HCT116 (cell line): ENCODE measurements around the gene AHR. TPM values are rescaled to one million over a fixed set of nuclear protein-coding genes. Genes with fewer than 3 reads are reported as not detected.

Source experiments
- ATAC-seq: fragments of 200-7000 bp; cut with Tn5 transposase; 2 replicates; pipeline ENCODE4 v1.9.1; 2020; ENCODE audit warnings: mild to moderate bottlenecking, moderate library complexity
- BruUV-seq: library from RNA; stranded (reverse); fragments of 400-500 nt; replicated peaks from 2 replicates; lab custom pipeline; 2021; lab: Mats Ljungman, UMichigan
- CTCF ChIA-PET: fragments of 300-600 bp; sonication (Branson Sonifier 250); formaldehyde crosslinking; loops from one replicate; lab custom pipeline; 2021; ENCODE audit warnings: antibody characterized with exemption; lab: Charles Lee
- POLR2A ChIA-PET: fragments of 300-600, 350-600 bp; sonication (Branson Sonifier 250); formaldehyde crosslinking; loops from one replicate; lab custom pipeline; 2021; ENCODE audit warnings: antibody characterized with exemption; lab: Charles Lee
- RAD21 ChIA-PET, 2 experiments: fragments of 300-600 bp; sonication (Branson Sonifier 250); formaldehyde crosslinking; loops; one replicate each; lab custom pipeline; 2023; ENCODE audit warnings: low total read pairs in 2 of 2; ENCODE audit not compliant: uncharacterized antibody in 2 of 2, unreplicated experiment in 2 of 2, low non-redundant PET in 1 of 2; lab: Charles Lee
- DNase-seq: peaks from one replicate; pipeline ENCODE4 v3.0.0-alpha.2; 2010; ENCODE audit warnings: low read depth, low spot score
- H2AFZ ChIP-seq: fragments of 200-600 bp; shearing (Covaris generic), sonication (generic); 2 replicates; pipeline ENCODE4 v1.6.1; 2017; ENCODE audit warnings: low read depth, mixed run types, mixed read lengths, antibody characterized with exemption, low read length; ENCODE audit not compliant: poor library complexity, severe bottlenecking
- H3K27ac ChIP-seq: 2 replicates; pipeline ENCODE4 v1.5.1; 2012; ENCODE audit warnings: low read depth, low read length
- H3K27me3 ChIP-seq: fragments of 200-600 bp; sonication (generic); 2 replicates; pipeline ENCODE4 v1.6.1; 2016; ENCODE audit warnings: mixed run types, low read length, mixed read lengths; ENCODE audit not compliant: insufficient read depth
- H3K36me3 ChIP-seq, 2 experiments: fragments of 200-500 bp in 1 of 2; fragments of 200-600 bp in 1 of 2; sonication (Bioruptor generic) in 1 of 2; sonication (generic) in 1 of 2; 2 replicates each; pipeline versions ENCODE4 v1.5.1 to v1.6.1; 2014 to 2016; ENCODE audit warnings: low read length in 2 of 2, inconsistent platforms in 1 of 2, mixed read lengths in 1 of 2, mixed run types in 1 of 2; ENCODE audit not compliant: insufficient read depth in 2 of 2, control insufficient read depth in 1 of 2
- H3K4me1 ChIP-seq, 2 experiments: fragments of 200-600 bp in 1 of 2; sonication (generic) in 1 of 2; 2 replicates each; pipeline versions ENCODE4 v1.5.1 to v1.6.1; 2012 to 2017; ENCODE audit warnings: low read length in 2 of 2, inconsistent platforms in 1 of 2, mild to moderate bottlenecking in 1 of 2, mixed read lengths in 1 of 2, mixed run types in 1 of 2, moderate library complexity in 1 of 2; ENCODE audit not compliant: insufficient read depth in 2 of 2, control insufficient read depth in 1 of 2
- H3K4me2 ChIP-seq: fragments of 200-600 bp; sonication (generic); 2 replicates; pipeline ENCODE4 v1.6.1; 2017; ENCODE audit warnings: mixed run types, low read length, mixed read lengths
- H3K4me3 ChIP-seq, 2 experiments: fragments of 200-600 bp in 1 of 2; sonication (generic) in 1 of 2; replicated peaks in 1 of 2; 2 replicates each; pipeline ENCODE4 v1.5.1; 2011 to 2016; ENCODE audit warnings: low read length in 2 of 2, control low read depth in 1 of 2, low read depth in 1 of 2, mild to moderate bottlenecking in 1 of 2, mixed read lengths in 1 of 2, mixed run types in 1 of 2
- H3K79me2 ChIP-seq: fragments of 200-600 bp; sonication (generic); 2 replicates; pipeline ENCODE4 v1.6.1; 2017; ENCODE audit warnings: mild to moderate bottlenecking, mixed run types, low read length, moderate library complexity, mixed read lengths; ENCODE audit not compliant: insufficient read depth
- H3K9ac ChIP-seq: fragments of 200-600 bp; sonication (generic); 2 replicates; pipeline ENCODE4 v1.6.1; 2016; ENCODE audit warnings: low read length, mixed read lengths
- H3K9me2 ChIP-seq: fragments of 200-600 bp; sonication (generic), shearing (Covaris generic); 2 replicates; pipeline ENCODE4 v1.6.1; 2017; ENCODE audit warnings: mixed run types, mild to moderate bottlenecking, moderate library complexity; ENCODE audit not compliant: insufficient read depth
- H3K9me3 ChIP-seq, 2 experiments: fragments of 200-500 bp in 1 of 2; fragments of 200-600 bp in 1 of 2; sonication (Bioruptor generic) in 1 of 2; sonication (generic) in 1 of 2; 2 replicates each; pipeline ENCODE4 v1.6.1; 2014 to 2017; ENCODE audit warnings: low read length in 2 of 2, mixed read lengths in 2 of 2, inconsistent platforms in 1 of 2, low read depth in 1 of 2, mild to moderate bottlenecking in 1 of 2, mixed run types in 1 of 2, moderate library complexity in 1 of 2; ENCODE audit not compliant: control insufficient read depth in 1 of 2, insufficient read depth in 1 of 2
- H4K20me1 ChIP-seq: fragments of 200-600 bp; sonication (generic), shearing (Covaris generic); 2 replicates; pipeline ENCODE4 v1.6.1; 2017; ENCODE audit warnings: mixed run types, mild to moderate bottlenecking, moderate library complexity; ENCODE audit not compliant: insufficient read depth
- CEBPB ChIP-seq: IDR thresholded peaks from 2 replicates; pipeline ENCODE4 v1.6.1; 2012; ENCODE audit warnings: low read depth
- EGR1 ChIP-seq: IDR thresholded peaks from 2 replicates; pipeline ENCODE4 v1.6.1; 2012; ENCODE audit warnings: low read depth
- ELF1 ChIP-seq: IDR thresholded peaks from 2 replicates; pipeline ENCODE4 v1.6.1; 2012; ENCODE audit warnings: low read depth, borderline replicate concordance
- EZH2phosphoT487 ChIP-seq: fragments of 200-600 bp; IDR thresholded peaks from 2 replicates; pipeline ENCODE4 v1.6.1; 2018; ENCODE audit warnings: antibody characterized with exemption, borderline replicate concordance
- FOSL1 ChIP-seq: IDR thresholded peaks from 2 replicates; pipeline ENCODE4 v1.6.1; 2012; ENCODE audit warnings: low read depth
- POLR2A ChIP-seq: IDR thresholded peaks from 2 replicates; pipeline ENCODE4 v1.7.0; 2011; ENCODE audit warnings: borderline replicate concordance; ENCODE audit not compliant: insufficient read depth, insufficient read length; ENCODE audit errors: extremely low read depth
- POLR2AphosphoS5 ChIP-seq: IDR thresholded peaks from 2 replicates; pipeline ENCODE4 v1.6.1; 2011; ENCODE audit warnings: mild to moderate bottlenecking, low read depth, low read length, moderate library complexity
- SIN3A ChIP-seq: IDR thresholded peaks from 2 replicates; pipeline ENCODE4 v1.6.1; 2012; ENCODE audit warnings: low read depth
- SP1 ChIP-seq: IDR thresholded peaks from 2 replicates; pipeline ENCODE4 v1.6.1; 2012; ENCODE audit warnings: low read depth
- ZFX ChIP-seq: fragments of 450-650 bp; IDR thresholded peaks from 2 replicates; pipeline ENCODE4 v1.6.1; 2017
- ZNF274 ChIP-seq: fragments of 200-500 bp; sonication (Bioruptor generic); IDR thresholded peaks from 2 replicates; pipeline ENCODE4 v1.6.1; 2014; ENCODE audit warnings: mild to moderate bottlenecking, low read depth, low read length, inconsistent platforms
- intact Hi-C: fragments of 100-400 bp; cut with micrococcal nuclease; formaldehyde crosslinking; loops from 2 replicates; pipeline ENCODE4 v1.10.0; 2022
- total RNA-seq: library from RNA; stranded (reverse); gene quantifications from one replicate; pipeline ENCODE4 v1.2.1, GENCODE V29; 2021; ENCODE audit not compliant: unreplicated experiment
- TF ChIP-seq, protein P1 (sequence below): IDR thresholded peaks from 2 replicates; pipeline ENCODE4 v1.6.1; 2012

Gene AHR
- total RNA-seq, 1 experiment from 2014 or later = 29.7 TPM

DNA sequence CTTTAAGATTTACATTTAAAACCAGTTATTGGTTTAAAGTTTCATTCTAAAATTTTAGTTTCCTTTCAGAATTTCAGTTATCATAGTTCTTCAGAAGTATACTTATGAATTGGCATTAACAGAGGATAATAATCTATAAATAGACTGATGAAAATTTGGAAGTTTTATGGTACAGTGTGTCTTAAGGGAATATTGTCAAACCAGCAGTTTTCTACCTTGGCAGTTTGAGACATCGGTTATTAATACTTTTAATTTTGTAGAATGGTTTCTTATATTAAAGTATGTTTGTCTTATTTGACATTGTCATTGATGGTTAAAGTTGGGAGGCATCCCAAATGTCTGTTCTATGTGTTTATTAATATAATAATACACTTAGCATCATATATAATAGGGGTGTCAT lies 2.0 kb downstream of the AHR start:
- no peak for DNase-seq
- BruUV-seq = no TSS peak
- CTCF ChIA-PET = no interaction called here
- Histone ChIP-seq H3K4me3 (peak overlapping the region; percentile 67), H4K20me1 (no peaks in the 10 kb centered on the region), H3K27me3 (no peaks in the 10 kb centered on the region), H3K36me3 (no peaks in the 10 kb centered on the region), H3K27ac (no peak overlapping the region), H3K9me3 (no peaks in the 10 kb centered on the region), H3K9me2 (no peaks in the 10 kb centered on the region), H2AFZ (no peak overlapping the region), H3K4me1 (peaks cover 17 to 43% of the 10 kb centered on the region in 2 experiments), H3K4me2 (peak overlapping the region; percentile 67), H3K9ac (peak overlapping the region; percentile 76), H3K79me2 (peaks cover 66% of the 10 kb centered on the region)
- RAD21 ChIA-PET = no interaction called here
- intact Hi-C loops = loop anchor here (5.0 to 10.0 kb wide), 3 partner anchors 232 to 1186 kb away; no protein-coding TSS in a partner anchor
- TF ChIP-seq, protein P1, sequence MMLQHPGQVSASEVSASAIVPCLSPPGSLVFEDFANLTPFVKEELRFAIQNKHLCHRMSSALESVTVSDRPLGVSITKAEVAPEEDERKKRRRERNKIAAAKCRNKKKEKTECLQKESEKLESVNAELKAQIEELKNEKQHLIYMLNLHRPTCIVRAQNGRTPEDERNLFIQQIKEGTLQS = no peak
- no peak for TF ChIP-seq SP1
- no peak for TF ChIP-seq EZH2phosphoT487
- TF ChIP-seq ELF1 = no peak
- no peak for TF ChIP-seq POLR2A
- TF ChIP-seq ZNF274 = no peak
- TF ChIP-seq SIN3A = no peak
- no peak for TF ChIP-seq ZFX
- no peak for TF ChIP-seq CEBPB
- TF ChIP-seq EGR1 = no peak
- TF ChIP-seq POLR2AphosphoS5 = no peak
- no peak for TF ChIP-seq FOSL1
- no peak for ATAC-seq
- POLR2A ChIA-PET = no interaction called here
